Esophagus squamous epithelium (tissue), 4 donors: ENCODE measurements around the gene ADIPOR2.

Experiments used
- CTCF ChIP-seq, 6 experiments: fragments of 450-650 bp in 4 of 6; fragments of 200-600 bp in 2 of 6; sonication (generic) in 2 of 6; IDR thresholded peaks; one replicate each; pipeline ENCODE4 v1.5.1; 2016 to 2019; ENCODE audit warnings: antibody characterized with exemption in 6 of 6, mild to moderate bottlenecking in 4 of 6, moderate library complexity in 4 of 6
- POLR2A ChIP-seq, 4 donors: fragments of 450-650 bp; IDR thresholded peaks; one replicate each; pipeline ENCODE4 v1.6.1; 2017; ENCODE audit warnings: antibody characterized with exemption in 4 of 4, mild to moderate bottlenecking in 4 of 4, moderate library complexity in 3 of 4

- TF ChIP-seq POLR2A (IDR thresholded peaks at IDR 0.05), result no peak
- no peak for TF ChIP-seq CTCF (IDR thresholded peaks at IDR 0.05)
Measured at GRCh38 chr12:1815108-1815507, 124.2 kb downstream of the ADIPOR2 start.
